ENCODE results near the gene ZYG11B. TPM values are rescaled to one million over a fixed set of nuclear protein-coding genes. Genes with fewer than 3 reads are reported as not detected.
A peak's percentile ranks its signal among the peaks of the same experiment; 100 is the strongest.
"Not testable (repeated sequence)": the region's sequence is repeated elsewhere in the genome, so short reads cannot be mapped to it uniquely, and the experiment has no call there.

ZYG11B gene
- total RNA-seq, 2 donors from 2014 or later, result 41.6 to 46.8 TPM

DNA sequence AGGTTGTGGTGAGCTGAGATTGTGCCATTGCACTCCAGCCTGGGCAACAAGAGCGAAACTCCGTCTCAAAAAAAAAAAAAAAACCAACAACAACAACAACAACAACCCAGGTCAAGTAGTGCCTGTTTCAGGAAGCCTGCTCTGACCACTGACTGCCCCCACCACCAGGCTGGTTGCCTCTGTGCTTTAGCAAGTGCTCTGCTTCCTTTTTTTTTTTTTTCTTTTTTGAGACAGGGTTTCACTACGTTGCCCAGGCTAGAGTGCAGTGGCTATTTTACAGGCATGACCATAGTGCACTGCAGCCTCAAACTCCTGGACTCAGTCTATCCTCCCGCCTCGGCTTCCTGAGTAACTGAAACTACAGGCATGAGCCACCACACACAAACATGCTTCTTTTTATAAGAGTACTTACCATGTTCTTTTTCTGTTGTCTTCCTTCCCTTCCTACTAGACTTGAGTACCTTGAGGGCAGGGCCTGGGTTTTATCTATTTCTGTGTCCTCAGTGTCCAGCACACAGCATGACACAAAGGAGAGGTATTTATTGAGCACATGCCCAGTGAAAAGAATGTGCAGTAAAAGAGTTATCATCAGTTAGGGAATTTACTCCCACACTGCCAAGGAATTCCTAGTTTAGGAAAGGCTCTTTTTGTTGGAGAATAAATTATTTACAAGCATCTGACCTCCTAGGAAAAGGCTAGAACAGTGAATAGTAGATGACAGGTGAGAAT lies 18.2 kb upstream of the ZYG11B start:
- no peaks in the 10 kb centered on the region for H3K9me3 ChIP-seq
- H3K36me3 ChIP-seq, result no peaks in the 10 kb centered on the region
- no peak overlapping the region for H3K27ac ChIP-seq
- DNase-seq (ENCODE audit: low spot score) (no peak), ATAC-seq (ENCODE audit: insufficient number of reproducible peaks, low FRiP score, low read depth) (no peak)
- TF ChIP-seq CTCF (IDR thresholded peaks at IDR 0.05), result no peak
- no peak overlapping the region for H3K4me3 ChIP-seq
- peaks cover 0 to 4% of the 10 kb centered on the region in 2 donors for H3K4me1 ChIP-seq (ENCODE audit: control insufficient read depth in 1 of 2, low read depth in 2 of 2)
- no peaks in the 10 kb centered on the region for H3K27me3 ChIP-seq (replicated peaks; ENCODE audit: insufficient read depth)

GRCh38 chr1:52709016-52709415 lies 17.2 kb upstream of the ZYG11B start:
- DNase-seq (ENCODE audit: low spot score) (no peak), ATAC-seq (ENCODE audit: insufficient number of reproducible peaks, low FRiP score, low read depth) (no peak)
- Histone ChIP-seq H3K27ac (no peak overlapping the region), H3K36me3 (no peaks in the 10 kb centered on the region), H3K4me3 (no peak overlapping the region), H3K9me3 (no peaks in the 10 kb centered on the region), H3K27me3 (replicated peaks; ENCODE audit: insufficient read depth) (no peaks in the 10 kb centered on the region), H3K4me1 (ENCODE audit: control insufficient read depth in 1 of 2, low read depth in 2 of 2) (no peaks in the 10 kb centered on the region)
- no peak for TF ChIP-seq CTCF (IDR thresholded peaks at IDR 0.05)

DNA sequence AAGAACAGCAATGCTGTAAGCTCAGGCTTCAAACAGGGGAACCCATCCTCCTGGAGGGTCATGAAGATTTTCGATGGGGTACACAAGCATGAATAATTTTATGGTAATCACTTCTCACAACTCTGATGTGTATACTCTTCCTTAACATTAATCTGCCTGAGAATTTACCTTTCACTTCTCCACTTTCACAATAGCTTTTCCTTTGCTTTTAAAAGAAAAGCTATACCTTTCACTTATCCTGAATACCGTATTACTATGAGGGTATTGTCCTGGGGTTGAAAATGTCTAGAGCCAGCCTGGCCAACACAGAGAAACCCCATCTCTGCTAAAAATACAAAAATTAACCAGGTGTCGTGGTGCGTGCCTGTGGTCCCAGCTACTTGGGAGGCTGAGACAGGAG lies 12.7 kb upstream of the ZYG11B start:
- Histone ChIP-seq H3K36me3 (no peaks in the 10 kb centered on the region), H3K4me3 (no peak overlapping the region), H3K9me3 (no peaks in the 10 kb centered on the region), H3K4me1 (ENCODE audit: control insufficient read depth in 1 of 2, low read depth in 2 of 2) (no peaks in the 10 kb centered on the region), H3K27me3 (replicated peaks; ENCODE audit: insufficient read depth) (no peaks in the 10 kb centered on the region), H3K27ac (no peak overlapping the region)
- DNase-seq (ENCODE audit: low spot score) (no peak), ATAC-seq (ENCODE audit: insufficient number of reproducible peaks, low FRiP score, low read depth) (no peak)
- TF ChIP-seq CTCF (IDR thresholded peaks at IDR 0.05), result no peak

DNA sequence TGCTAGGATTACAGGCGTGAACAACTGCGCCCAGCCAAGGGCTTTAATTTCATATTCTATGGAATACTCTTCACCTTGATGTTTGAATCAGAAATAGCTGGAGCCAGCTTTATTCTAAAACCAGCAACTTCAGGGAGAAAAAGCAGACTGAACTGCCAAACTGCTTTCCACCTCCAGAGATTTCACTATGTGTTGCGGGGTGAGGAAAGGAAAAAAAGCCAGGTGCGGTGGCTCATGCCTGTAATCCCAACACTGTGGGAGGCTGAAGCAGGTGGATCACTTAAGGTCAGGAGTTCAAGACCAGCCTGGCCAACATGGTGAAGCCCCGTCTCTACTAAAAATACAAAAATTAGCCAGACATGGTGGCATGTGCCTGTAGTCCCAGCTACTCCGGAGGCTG lies 11.0 kb upstream of the ZYG11B start:
- ATAC-seq (ENCODE audit: insufficient number of reproducible peaks, low FRiP score, low read depth); H3K9me3 ChIP-seq: not testable (repeated sequence)

DNA sequence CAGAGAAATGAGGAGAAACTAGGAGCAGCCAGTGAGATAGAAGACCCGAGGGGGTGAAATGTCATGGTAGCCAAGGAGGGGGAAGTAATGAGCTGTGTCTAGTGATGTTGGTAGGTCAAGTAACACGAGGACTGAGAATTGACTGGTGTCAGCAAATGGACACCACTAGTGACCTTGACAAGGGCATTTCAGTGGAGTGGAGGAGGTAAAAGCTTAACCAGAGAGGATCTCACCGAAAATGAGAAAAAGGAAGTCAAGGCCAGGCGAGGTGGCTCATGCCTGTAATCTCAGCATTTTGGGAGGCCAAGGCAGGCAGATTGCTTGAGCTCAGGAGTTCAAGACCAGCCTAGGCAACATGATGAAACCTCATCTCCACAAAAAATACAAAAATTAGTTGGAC lies 3.0 kb upstream of the ZYG11B start:
- H3K36me3 ChIP-seq, result no peaks in the 10 kb centered on the region
- TF ChIP-seq CTCF (IDR thresholded peaks at IDR 0.05), result no peak
- ATAC-seq (ENCODE audit: insufficient number of reproducible peaks, low FRiP score, low read depth), result no peak

More for the DNA sequence above, 11.0 kb upstream of the ZYG11B start:
- H3K27me3 ChIP-seq (replicated peaks; ENCODE audit: insufficient read depth); H3K27ac ChIP-seq; H3K4me3 ChIP-seq; DNase-seq (ENCODE audit: low spot score); H3K36me3 ChIP-seq; H3K4me1 ChIP-seq (ENCODE audit: control insufficient read depth in 1 of 2, low read depth in 2 of 2): not testable (repeated sequence)

GRCh38 chr1:52725903-52726264 lies 369 bp upstream of the ZYG11B start:
- ATAC-seq (ENCODE audit: insufficient number of reproducible peaks, low FRiP score, low read depth), result peak; percentile 33

More for the DNA sequence above, 3.0 kb upstream of the ZYG11B start:
- no peaks in the 10 kb centered on the region for H3K9me3 ChIP-seq
- peaks cover 12 to 13% of the 10 kb centered on the region in 2 donors for H3K4me1 ChIP-seq (ENCODE audit: control insufficient read depth in 1 of 2, low read depth in 2 of 2)
- no peak overlapping the region for H3K27ac ChIP-seq
- H3K4me3 ChIP-seq, result no peak overlapping the region
- DNase-seq (ENCODE audit: low spot score), result no peak
- H3K27me3 ChIP-seq (replicated peaks; ENCODE audit: insufficient read depth), result no peaks in the 10 kb centered on the region

More at GRCh38 chr1:52725903-52726264, 369 bp upstream of the ZYG11B start:
- Histone ChIP-seq H3K27me3 (replicated peaks; ENCODE audit: insufficient read depth) (no peaks in the 10 kb centered on the region), H3K4me1 (ENCODE audit: control insufficient read depth in 1 of 2, low read depth in 2 of 2) (peaks cover 14 to 26% of the 10 kb centered on the region in 2 donors), H3K4me3 (peak overlapping the region; percentile 96), H3K27ac (peak overlapping the region in 1 of 2 donors; percentile 64), H3K36me3 (no peaks in the 10 kb centered on the region), H3K9me3 (no peaks in the 10 kb centered on the region)
- TF ChIP-seq CTCF (IDR thresholded peaks at IDR 0.05), result no peak
- DNase-seq (ENCODE audit: low spot score), result no peak
